GM12891 (cell line): Measurements from ENCODE around the gene SYNJ1.
"Not testable (repeated sequence)": the region's sequence is repeated elsewhere in the genome, so short reads cannot be mapped to it uniquely, and the experiment has no call there.

ENCODE experiments used
- DNase-seq: peaks from one replicate; pipeline ENCODE4 v3.0.0; 2011; ENCODE audit warnings: low spot score; ENCODE audit not compliant: insufficient read length
- FAIRE-seq: peaks from 2 replicates; lab custom pipeline; 2011; peaks lifted over from hg19 to GRCh38; lab: Jason Lieb, UNC
- PAX5 ChIP-seq: IDR thresholded peaks from 2 replicates; pipeline ENCODE4 v1.6.1; 2011; ENCODE audit warnings: low read length, moderate library complexity, mild to moderate bottlenecking; ENCODE audit not compliant: insufficient read depth, severe bottlenecking
- POLR2A ChIP-seq: IDR thresholded peaks from 2 replicates; pipeline ENCODE4 v1.6.1; 2011; ENCODE audit warnings: low read depth, low read length, control low read depth
- POLR2AphosphoS5 ChIP-seq: IDR thresholded peaks from 2 replicates; pipeline ENCODE4 v1.6.1; 2011; ENCODE audit warnings: low read depth, low read length, control low read depth
- POU2F2 ChIP-seq: IDR thresholded peaks from 2 replicates; pipeline ENCODE4 v1.6.1; 2011; ENCODE audit warnings: low read depth, mild to moderate bottlenecking, control low read depth, low read length, moderate library complexity
- SPI1 ChIP-seq: IDR thresholded peaks from 2 replicates; pipeline ENCODE4 v1.6.1; 2011; ENCODE audit warnings: low read depth, low read length, control low read depth
- TAF1 ChIP-seq: IDR thresholded peaks from 2 replicates; pipeline ENCODE4 v1.6.1; 2011; ENCODE audit warnings: low read depth, low read length, control low read depth

SYNJ1 gene

DNA sequence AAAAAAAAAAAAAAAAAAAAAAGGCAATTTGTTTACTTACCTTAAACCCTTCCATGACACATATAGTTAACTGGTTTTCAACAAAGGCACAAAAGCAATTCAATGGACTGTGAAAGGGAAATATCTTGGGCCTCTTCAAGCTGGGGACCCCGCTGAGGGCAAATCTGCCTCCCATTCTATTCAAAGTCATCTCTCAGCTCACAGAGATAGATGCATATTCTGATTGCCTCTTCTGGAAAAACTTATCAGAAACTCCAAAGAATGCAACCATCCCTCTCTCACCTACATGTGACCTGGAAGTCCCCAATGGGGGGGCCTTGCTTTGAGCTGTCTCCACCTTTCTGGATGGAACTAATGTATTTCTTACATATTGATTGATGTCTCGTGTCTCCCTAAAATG, 12.1 kb upstream of the SYNJ1 start:
- FAIRE-seq (no peak), DNase-seq (no peak)
- TF ChIP-seq POLR2AphosphoS5 (no peak), SPI1 (no peak), PAX5 (no peak), POLR2A (no peak), POU2F2 (no peak), TAF1 (no peak)

- DNase-seq, FAIRE-seq: not testable (repeated sequence)
Observed at GRCh38 chr21:32736083-32736482, 8.3 kb upstream of the SYNJ1 start.

DNA sequence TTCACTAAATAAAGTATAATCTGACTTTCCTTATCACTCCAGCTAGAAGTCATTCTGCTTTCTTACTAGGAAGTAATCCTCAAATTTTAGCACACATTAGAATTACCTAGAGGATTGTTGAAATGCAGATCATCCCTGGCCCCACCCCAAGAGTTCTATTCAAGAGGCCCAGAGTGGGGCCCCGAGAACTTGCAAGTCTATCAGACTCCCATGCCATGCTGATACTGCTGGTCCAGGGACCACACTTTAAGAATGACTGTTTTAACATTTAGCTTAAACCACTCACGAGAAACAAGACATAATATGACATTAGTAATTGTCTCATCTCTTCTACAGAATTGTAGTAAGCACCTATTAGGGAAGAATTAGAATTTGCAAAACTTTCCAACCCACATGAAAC, 7.7 kb upstream of the SYNJ1 start:
- FAIRE-seq = no peak

GRCh38 chr21:32733990-32734613, 6.3 kb upstream of the SYNJ1 start:
- DNase-seq (no peak), FAIRE-seq (peak; percentile 56)
- TF ChIP-seq SPI1 (no peak), POLR2A (no peak)

More for the DNA sequence above, 7.7 kb upstream of the SYNJ1 start:
- no peak for DNase-seq
- TF ChIP-seq PAX5 (no peak), TAF1 (no peak), SPI1 (no peak), POLR2A (no peak), POU2F2 (no peak), POLR2AphosphoS5 (no peak)

DNA sequence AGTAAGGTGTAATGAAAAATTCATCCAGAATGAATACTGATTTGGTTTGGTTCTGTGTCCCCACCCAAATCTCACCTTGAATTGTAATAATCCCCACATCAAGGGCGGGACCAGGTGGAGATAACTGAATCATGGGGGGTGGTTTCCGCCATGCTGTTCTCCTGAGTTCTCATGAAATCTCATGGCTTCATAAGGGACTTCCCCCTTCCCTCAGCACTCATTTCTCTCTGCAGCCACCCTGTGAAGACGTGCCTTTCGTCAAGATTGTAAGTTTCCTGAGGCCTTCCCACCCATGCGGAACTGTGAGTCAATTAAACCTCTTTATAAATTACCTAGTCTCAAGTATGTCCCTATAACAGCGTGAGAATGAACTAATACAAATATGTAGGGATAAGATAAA, 5.5 kb upstream of the SYNJ1 start:
- TF ChIP-seq TAF1 (no peak), POU2F2 (no peak)
- DNase-seq = no peak
- no peak for FAIRE-seq

- no peak for TF ChIP-seq TAF1
- no peak for TF ChIP-seq POLR2A
- TF ChIP-seq POLR2AphosphoS5 = no peak
- TF ChIP-seq POU2F2 = no peak
- TF ChIP-seq PAX5 = no peak
- no peak for TF ChIP-seq SPI1
- no peak for FAIRE-seq
- DNase-seq = no peak
Observed at GRCh38 chr21:32732544-32732943, 4.7 kb upstream of the SYNJ1 start.

- DNase-seq (no peak), FAIRE-seq (no peak)
- no peak for TF ChIP-seq POLR2A
- TF ChIP-seq SPI1 = no peak
Observed at GRCh38 chr21:32728848-32729247, 1.0 kb upstream of the SYNJ1 start.

- peak; percentile 79 for FAIRE-seq
- no peak for TF ChIP-seq SPI1
- no peak for TF ChIP-seq POLR2A
- no peak for TF ChIP-seq TAF1
- no peak for TF ChIP-seq POLR2AphosphoS5
- TF ChIP-seq PAX5 = no peak
- no peak for TF ChIP-seq POU2F2
- DNase-seq = no peak
Observed at GRCh38 chr21:32728456-32728839, 635 bp upstream of the SYNJ1 start.

DNA sequence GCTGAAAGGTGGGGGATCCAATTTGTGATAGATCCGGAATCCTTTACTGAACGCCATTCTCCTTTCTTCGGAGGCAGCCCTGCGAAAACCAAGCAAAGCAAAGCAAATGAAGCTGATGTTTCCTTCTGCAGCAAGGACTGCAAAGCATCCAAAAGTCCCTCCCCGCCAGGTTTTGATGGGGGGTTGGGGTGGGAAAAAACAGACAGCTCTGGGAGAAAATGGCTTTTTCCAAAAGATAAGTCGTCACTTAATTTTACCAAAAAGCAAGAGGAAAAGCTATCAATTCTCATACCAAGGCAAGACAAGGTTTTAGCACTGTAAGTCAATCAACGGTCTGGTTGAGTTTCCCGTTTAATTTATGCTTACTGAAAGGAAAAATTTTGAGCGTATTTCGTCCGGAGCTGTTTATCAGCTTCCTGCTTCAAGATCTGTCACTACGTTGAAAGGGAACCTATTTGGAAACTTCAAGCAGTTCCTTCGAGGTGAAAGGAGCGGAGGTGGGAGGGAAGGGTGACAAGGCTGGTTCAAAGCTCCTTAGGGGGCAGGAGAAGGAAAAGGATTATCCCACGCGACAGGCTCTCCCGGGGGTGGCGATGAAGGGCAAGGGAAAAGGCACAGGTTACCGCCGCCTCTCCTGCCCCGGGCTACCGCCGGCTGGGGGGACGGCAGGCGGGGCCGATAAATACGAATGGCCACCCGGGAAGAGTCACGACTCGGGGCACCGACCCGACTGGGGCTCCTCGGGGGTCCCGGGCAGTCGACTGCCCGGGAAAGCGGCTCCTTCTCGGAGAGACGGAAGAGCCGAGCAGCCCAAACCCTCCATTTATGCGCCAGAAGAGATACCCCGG, 750 bp downstream of the SYNJ1 start:
- TF ChIP-seq SPI1 = no peak
- TF ChIP-seq TAF1 = no peak
- TF ChIP-seq POLR2AphosphoS5 = no peak
- FAIRE-seq = peak; percentile 58

GRCh38 chr21:32719085-32719484, 8.7 kb downstream of the SYNJ1 start:
- no peak for TF ChIP-seq POLR2AphosphoS5
- TF ChIP-seq SPI1 = no peak
- TF ChIP-seq TAF1 = no peak
- no peak for TF ChIP-seq POLR2A
- no peak for TF ChIP-seq POU2F2
- TF ChIP-seq PAX5 = no peak
- FAIRE-seq = no peak
- no peak for DNase-seq

More for the DNA sequence above, 750 bp downstream of the SYNJ1 start:
- peak; percentile 14 for DNase-seq
